Activated T-helper 17 cell treated with anti-CD3 and anti-CD28 coated beads, Interleukin-2, amount 50 U/mL, for 72 hours (primary cell): ENCODE data around the gene COL25A1. TPM values are rescaled to one million over a fixed set of nuclear protein-coding genes. Genes with fewer than 3 reads are reported as not detected.

ENCODE experiments used
- ATAC-seq: fragments of 150-1000 bp; cut with Tn5 transposase; replicated peaks from 2 replicates; pipeline ENCODE4 v1.10.0; 2021; ENCODE audit warnings: mild to moderate bottlenecking, moderate library complexity
- H3K27ac Mint-ChIP-seq: one replicate; pipeline ENCODE4 v1.8.0; 2022; ENCODE audit warnings: mixed read lengths
- H3K27me3 Mint-ChIP-seq: one replicate; pipeline ENCODE4 v1.8.0; 2022; ENCODE audit warnings: mixed read lengths
- H3K36me3 Mint-ChIP-seq: one replicate; pipeline ENCODE4 v1.8.0; 2022; ENCODE audit warnings: low read depth, mild to moderate bottlenecking, mixed read lengths
- H3K4me1 Mint-ChIP-seq: one replicate; pipeline ENCODE4 v1.8.0; 2022; ENCODE audit warnings: mixed read lengths
- H3K4me3 Mint-ChIP-seq: one replicate; pipeline ENCODE4 v1.8.0; 2022; ENCODE audit warnings: mild to moderate bottlenecking, mixed read lengths
- H3K9me3 Mint-ChIP-seq: one replicate; pipeline ENCODE4 v1.8.0; 2022; ENCODE audit warnings: mixed read lengths
- total RNA-seq, 2 donors: library from RNA; stranded (reverse); gene quantifications; one replicate each; pipeline ENCODE4 v1.2.3, GENCODE V29; 2022

COL25A1 gene
- total RNA-seq, 2 donors from 2014 or later, result 0.08 TPM; not detected in 1

DNA sequence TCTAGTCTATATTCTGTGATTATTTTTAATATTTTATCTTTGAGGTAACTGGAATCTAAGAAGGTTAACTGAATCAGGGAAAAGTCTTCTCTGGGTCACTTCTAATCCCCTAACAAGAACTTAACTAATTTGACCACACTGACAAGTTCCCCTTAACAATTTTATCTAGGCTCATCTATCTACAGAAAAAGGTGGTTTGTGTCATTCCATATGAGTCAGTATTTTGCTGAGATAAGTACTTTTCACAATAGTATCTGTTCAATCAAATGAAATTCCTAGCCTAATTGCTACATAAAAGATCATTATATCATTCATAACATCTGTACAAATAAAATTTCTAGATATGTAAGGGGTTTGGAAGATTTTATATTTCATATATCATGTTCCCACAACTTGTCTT, 45.6 kb downstream of the COL25A1 start:
- no peak for ATAC-seq
- no peaks in the 10 kb centered on the region for H3K9me3 Mint-ChIP-seq
- no peaks in the 10 kb centered on the region for H3K36me3 Mint-ChIP-seq
- no peaks in the 10 kb centered on the region for H3K4me1 Mint-ChIP-seq
- H3K4me3 Mint-ChIP-seq, result no peak overlapping the region
- peaks cover 7% of the 10 kb centered on the region for H3K27me3 Mint-ChIP-seq
- no peak overlapping the region for H3K27ac Mint-ChIP-seq

DNA sequence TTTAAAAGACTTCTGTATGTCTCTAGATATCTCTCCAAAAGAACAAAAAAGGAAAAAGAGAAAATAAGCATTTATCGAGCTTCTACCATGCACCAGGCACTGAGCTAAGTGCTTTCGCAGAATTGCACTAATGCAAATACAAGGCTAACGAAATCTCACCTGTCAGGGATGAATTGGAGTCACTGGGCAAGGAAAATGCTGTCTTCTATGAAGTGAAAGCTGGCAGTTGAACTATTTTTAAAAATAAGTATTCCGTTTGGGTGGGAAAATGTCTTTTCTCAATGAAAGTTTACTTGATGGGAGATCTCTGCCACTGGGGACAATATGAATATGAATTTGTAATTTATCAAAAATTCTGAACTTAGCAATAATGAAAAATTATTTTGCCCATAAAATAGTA, 47.6 kb downstream of the COL25A1 start:
- Mint-ChIP-seq H3K9me3 (no peaks in the 10 kb centered on the region), H3K4me1 (no peaks in the 10 kb centered on the region), H3K36me3 (no peaks in the 10 kb centered on the region), H3K4me3 (no peak overlapping the region), H3K27ac (no peak overlapping the region), H3K27me3 (peaks cover 7% of the 10 kb centered on the region)
- no peak for ATAC-seq

DNA sequence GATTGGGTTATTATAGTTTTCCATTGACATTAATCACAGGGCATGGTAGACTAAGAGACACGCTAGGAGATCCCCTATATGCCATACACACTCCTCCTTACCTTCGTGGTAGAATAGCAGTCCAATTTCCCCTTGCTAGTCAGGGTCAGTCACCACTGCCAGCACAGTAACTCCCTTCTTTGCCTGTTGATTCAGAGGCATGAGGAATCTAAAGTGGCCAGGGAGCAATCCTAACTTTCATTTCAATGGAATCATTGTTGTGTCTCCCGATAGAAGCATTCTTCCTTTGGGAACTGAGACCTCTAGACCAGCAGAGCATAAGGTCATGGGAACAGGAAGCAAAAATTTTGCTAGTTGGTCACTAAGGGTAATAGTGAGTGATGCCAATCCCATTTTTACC, 51.1 kb downstream of the COL25A1 start:
- ATAC-seq, result no peak

DNA sequence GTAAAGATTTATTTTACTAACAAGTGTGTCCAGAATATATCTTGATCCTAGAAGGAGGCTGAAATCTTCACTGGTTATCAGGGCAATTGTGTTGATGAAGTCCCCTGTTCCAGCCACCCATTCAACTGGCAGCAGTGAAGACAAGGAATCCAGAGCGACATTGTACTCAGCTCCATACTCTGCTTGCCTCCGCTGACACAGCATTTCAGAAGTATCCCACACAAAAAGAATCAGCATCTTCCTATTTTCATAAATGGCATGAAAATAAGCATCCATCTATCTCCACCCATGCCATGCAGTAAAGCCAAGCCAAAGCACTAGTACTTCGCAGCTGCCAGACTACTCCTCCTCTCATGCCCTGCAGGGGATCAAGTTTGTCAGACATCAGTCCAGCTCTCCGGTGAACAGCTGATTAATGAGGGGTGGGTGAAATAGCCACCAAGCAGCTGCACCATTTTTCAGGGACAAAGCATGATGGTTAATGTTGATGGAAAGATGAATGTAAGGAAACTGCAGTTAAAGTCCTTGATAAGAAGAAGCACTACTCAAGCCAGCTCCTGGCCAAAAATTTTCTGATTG, 54.0 kb downstream of the COL25A1 start:
- no peaks in the 10 kb centered on the region for H3K36me3 Mint-ChIP-seq
- H3K9me3 Mint-ChIP-seq, result no peaks in the 10 kb centered on the region
- no peaks in the 10 kb centered on the region for H3K4me1 Mint-ChIP-seq
- no peak overlapping the region for H3K4me3 Mint-ChIP-seq
- H3K27me3 Mint-ChIP-seq, result peaks cover 5% of the 10 kb centered on the region
- ATAC-seq, result no peak
- H3K27ac Mint-ChIP-seq, result no peak overlapping the region

More for the DNA sequence above, 51.1 kb downstream of the COL25A1 start:
- no peaks in the 10 kb centered on the region for H3K4me1 Mint-ChIP-seq
- no peaks in the 10 kb centered on the region for H3K9me3 Mint-ChIP-seq
- H3K27ac Mint-ChIP-seq, result no peak overlapping the region
- no peak overlapping the region for H3K4me3 Mint-ChIP-seq
- H3K36me3 Mint-ChIP-seq, result no peaks in the 10 kb centered on the region
- H3K27me3 Mint-ChIP-seq, result peaks cover 7% of the 10 kb centered on the region

DNA sequence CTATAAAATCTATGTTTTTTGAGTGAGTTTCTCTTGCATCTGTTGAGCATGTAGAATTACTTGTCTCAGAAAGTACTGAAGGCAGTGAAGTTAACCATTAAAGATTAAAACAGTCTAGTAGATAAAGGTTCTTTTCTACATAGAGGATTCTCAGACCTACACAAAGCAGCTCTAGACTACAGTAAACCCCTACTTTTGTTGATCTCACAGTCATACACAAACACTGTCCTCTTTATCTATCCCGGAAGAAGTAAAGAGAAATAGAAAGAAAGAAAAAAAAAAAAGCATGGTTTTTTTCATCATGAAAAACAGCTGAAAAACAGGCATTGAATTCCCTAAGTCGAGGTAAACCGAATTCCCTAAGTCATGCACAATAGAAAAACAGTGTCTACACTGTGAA, 58.6 kb downstream of the COL25A1 start:
- Mint-ChIP-seq H3K9me3 (no peaks in the 10 kb centered on the region), H3K4me1 (no peaks in the 10 kb centered on the region), H3K36me3 (no peaks in the 10 kb centered on the region)

DNA sequence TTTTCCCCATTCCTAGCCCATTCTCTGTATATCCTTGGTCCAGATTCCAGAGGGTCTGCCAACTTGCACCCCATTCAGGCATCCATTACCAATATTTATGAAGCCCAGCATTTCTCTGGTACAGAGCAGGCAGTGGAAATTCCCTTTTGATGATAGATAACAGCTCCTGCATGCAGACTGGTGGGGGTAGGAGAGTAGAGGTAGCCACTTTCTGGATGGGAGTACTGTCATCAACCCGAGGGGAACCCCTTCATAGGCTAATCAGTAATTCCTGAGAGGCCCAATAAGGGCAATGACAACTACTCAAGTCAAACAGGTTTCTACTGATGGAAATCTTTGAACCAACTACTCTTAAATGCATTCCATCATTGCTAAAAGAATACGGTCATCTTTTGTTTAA, 63.7 kb downstream of the COL25A1 start:
- no peak for ATAC-seq
- peaks cover 7% of the 10 kb centered on the region for H3K27me3 Mint-ChIP-seq
- no peaks in the 10 kb centered on the region for H3K36me3 Mint-ChIP-seq
- no peak overlapping the region for H3K27ac Mint-ChIP-seq
- no peaks in the 10 kb centered on the region for H3K4me1 Mint-ChIP-seq
- H3K9me3 Mint-ChIP-seq, result peaks cover 4% of the 10 kb centered on the region
- H3K4me3 Mint-ChIP-seq, result no peak overlapping the region

More for the DNA sequence above, 58.6 kb downstream of the COL25A1 start:
- Mint-ChIP-seq H3K27me3 (peaks cover 12% of the 10 kb centered on the region), H3K4me3 (no peak overlapping the region), H3K27ac (no peak overlapping the region)
- ATAC-seq, result no peak

DNA sequence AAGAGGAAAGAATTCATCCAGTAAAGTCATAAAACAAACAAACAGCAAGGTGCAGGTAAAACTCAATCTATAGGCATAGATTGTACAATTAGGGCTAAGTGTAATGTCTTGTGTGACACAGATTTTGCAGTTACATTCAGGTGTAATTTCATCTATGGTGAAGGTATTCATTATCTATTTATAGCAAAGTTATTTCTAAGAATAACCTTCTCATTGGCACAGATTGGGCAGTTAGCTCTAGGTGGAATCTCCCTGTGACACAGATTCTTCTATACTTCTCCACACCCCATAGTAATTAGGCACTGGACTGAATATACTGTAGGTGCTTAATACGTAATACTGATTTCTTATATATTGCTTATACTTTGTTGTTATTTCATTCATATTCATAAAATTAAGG, 66.8 kb downstream of the COL25A1 start:
- Mint-ChIP-seq H3K9me3 (peaks cover 4% of the 10 kb centered on the region), H3K4me1 (no peaks in the 10 kb centered on the region), H3K4me3 (no peak overlapping the region), H3K27ac (no peak overlapping the region), H3K36me3 (no peaks in the 10 kb centered on the region), H3K27me3 (peaks cover 6% of the 10 kb centered on the region)
- ATAC-seq, result no peak

DNA sequence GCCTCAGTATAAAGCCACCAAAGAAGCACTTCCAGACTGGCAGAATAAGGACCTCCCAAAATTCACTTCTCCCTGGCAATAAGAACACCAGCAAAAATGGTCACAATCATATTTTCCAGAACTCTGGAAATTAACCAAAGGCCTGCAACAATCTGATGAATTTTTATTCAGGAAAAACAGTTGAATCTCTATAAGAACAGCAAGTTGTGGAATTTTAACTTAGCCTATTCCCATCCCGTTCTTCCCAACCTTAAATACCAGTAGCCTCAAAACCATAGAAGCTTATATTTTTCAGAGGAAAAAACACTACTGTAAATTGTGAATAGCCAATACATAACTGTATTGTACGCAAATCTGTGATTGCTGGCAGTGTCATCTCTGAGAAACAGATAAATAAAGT, 67.9 kb downstream of the COL25A1 start:
- no peak for ATAC-seq
- no peak overlapping the region for H3K27ac Mint-ChIP-seq
- no peak overlapping the region for H3K4me3 Mint-ChIP-seq
- peaks cover 3% of the 10 kb centered on the region for H3K27me3 Mint-ChIP-seq
- H3K4me1 Mint-ChIP-seq, result no peaks in the 10 kb centered on the region
- peaks cover 4% of the 10 kb centered on the region for H3K9me3 Mint-ChIP-seq
- H3K36me3 Mint-ChIP-seq, result no peaks in the 10 kb centered on the region

DNA sequence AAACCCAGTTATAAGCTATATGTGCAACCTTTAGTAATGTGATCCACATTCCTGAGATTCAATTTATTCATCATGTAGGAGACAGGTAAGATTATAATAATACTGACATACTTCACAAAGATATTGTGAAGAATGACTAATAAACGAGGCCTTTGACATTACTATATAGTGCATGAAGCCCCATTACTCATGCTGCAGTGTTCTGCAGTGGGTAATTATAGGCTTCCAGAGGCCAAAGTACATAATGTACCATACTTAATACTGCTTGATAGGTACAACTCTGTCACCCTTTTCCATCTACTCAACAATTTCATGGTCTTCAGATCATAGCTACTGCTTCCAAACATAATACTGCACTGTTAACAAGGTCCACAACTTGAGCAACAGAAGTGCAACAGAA, 68.9 kb downstream of the COL25A1 start:
- Mint-ChIP-seq H3K4me1 (no peaks in the 10 kb centered on the region), H3K27ac (no peak overlapping the region), H3K27me3 (peaks cover 3% of the 10 kb centered on the region), H3K36me3 (no peaks in the 10 kb centered on the region), H3K4me3 (no peak overlapping the region), H3K9me3 (peaks cover 4% of the 10 kb centered on the region)
- ATAC-seq, result no peak

DNA sequence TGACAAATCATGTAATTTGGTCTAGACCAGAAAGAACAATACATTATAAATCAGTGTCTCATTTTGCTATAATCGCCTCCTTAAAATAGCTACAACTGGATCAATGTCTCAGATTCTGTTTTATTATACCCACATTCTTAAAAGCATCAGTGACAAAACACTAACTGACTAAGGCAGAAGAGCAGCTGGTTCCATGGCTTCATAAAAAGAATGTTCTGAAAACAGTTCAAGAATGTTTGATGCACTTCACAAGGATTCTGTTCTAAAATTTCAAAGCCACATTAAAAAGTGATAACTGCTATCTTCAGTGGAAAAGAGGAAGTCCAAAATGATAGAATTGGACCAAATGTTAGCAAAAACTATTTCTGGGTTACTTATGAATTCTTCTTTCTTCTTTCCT, 69.8 kb downstream of the COL25A1 start:
- ATAC-seq, result no peak
- H3K4me3 Mint-ChIP-seq, result no peak overlapping the region
- no peaks in the 10 kb centered on the region for H3K4me1 Mint-ChIP-seq
- no peak overlapping the region for H3K27ac Mint-ChIP-seq
- H3K9me3 Mint-ChIP-seq, result peaks cover 4% of the 10 kb centered on the region
- peaks cover 6% of the 10 kb centered on the region for H3K27me3 Mint-ChIP-seq
- H3K36me3 Mint-ChIP-seq, result no peaks in the 10 kb centered on the region

DNA sequence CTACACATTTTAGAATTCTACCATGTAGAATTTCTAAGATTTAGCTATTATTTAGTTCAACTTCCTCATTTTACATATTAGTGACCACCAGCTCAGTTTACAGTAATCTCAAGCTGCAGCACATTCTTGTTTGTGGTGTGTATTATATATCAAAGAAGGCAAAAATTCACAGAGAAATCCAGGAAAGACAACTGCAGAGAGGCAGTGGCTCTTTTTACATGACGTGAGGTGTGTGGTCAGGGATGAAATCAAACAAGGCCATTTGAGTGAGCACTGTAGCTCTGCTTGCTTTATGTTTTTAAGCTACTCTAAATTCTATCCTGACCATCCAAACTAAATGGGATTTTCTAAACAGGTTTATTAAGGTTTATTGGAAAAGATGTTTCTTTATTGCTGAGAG, 71.1 kb downstream of the COL25A1 start:
- Mint-ChIP-seq H3K36me3 (no peaks in the 10 kb centered on the region), H3K9me3 (peaks cover 4% of the 10 kb centered on the region), H3K27ac (no peak overlapping the region), H3K4me1 (no peaks in the 10 kb centered on the region), H3K27me3 (peaks cover 6% of the 10 kb centered on the region), H3K4me3 (no peak overlapping the region)
- ATAC-seq, result no peak

DNA sequence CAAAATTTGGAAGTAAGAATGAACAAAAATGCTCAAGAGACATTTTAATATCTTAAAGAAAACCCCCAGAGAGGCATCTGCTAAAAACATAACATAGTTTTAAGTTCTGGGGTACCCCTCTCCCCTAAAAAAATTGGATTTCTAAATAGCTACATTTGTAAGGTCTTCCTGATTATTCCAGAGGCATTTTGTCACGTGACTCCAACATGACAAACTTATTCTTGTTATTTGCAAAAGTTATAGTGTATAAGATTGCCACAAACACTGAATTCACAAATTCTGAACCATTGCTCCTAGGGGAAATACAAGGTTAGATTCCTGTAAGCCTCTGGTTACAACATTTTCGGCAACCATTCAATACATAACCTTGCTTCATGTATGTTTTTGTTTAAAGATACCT, 73.4 kb downstream of the COL25A1 start:
- Mint-ChIP-seq H3K4me3 (no peak overlapping the region), H3K27ac (no peak overlapping the region), H3K9me3 (no peaks in the 10 kb centered on the region), H3K4me1 (no peaks in the 10 kb centered on the region), H3K36me3 (no peaks in the 10 kb centered on the region), H3K27me3 (peaks cover 6% of the 10 kb centered on the region)
- ATAC-seq, result no peak

DNA sequence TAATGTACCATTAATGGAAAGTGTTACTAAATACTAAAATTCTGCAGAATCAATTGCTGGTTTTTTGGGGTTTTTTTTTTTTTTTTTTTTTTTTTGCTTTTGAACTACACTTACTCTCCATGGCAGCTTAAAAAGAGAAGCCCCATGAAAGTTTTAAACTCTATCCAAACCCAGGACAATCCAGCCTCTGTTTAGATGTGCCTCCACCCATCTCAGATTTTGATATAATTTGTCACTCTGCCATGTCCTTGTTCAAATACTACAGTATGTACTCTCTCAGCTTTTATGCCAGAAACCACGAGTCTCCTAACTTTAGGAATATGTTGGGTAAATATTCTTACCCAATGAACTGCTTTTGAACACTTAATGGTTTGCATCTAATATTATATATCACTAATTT, 84.2 kb downstream of the COL25A1 start:
- no peaks in the 10 kb centered on the region for H3K36me3 Mint-ChIP-seq
- peaks cover 3% of the 10 kb centered on the region for H3K27me3 Mint-ChIP-seq
- H3K4me1 Mint-ChIP-seq, result no peaks in the 10 kb centered on the region
- H3K27ac Mint-ChIP-seq, result no peak overlapping the region
- ATAC-seq, result no peak
- H3K4me3 Mint-ChIP-seq, result no peak overlapping the region
- no peaks in the 10 kb centered on the region for H3K9me3 Mint-ChIP-seq

DNA sequence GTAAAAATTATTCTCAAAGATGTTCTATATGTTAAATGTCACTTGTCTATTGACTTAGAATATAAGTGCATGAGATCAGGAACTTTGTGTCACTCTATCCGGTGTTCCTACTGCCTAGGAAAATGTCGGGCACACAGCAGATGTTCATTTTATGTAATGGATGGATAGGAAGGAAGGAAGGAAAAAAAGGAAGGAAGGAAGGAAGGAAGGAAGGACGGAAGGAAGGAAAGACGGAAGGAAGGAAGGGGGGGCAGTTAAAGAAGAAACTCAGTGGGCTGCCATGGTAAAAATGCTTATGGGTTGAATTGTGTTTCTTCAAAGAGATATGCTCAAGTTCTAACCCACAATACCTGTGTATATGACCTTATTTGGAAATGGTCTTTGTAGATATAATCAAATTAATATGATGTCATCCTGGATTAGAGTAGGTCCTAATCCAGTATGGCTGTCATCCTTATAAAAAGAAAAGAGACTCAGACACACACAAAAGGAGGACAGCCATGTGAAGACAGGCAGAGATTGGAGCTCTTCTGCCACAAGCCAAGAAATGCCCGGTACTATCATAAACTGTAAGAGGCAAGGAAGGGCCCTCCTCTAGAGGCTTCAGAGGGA, 86.3 kb downstream of the COL25A1 start:
- Mint-ChIP-seq H3K9me3 (no peaks in the 10 kb centered on the region), H3K27me3 (peaks cover 3% of the 10 kb centered on the region), H3K36me3 (no peaks in the 10 kb centered on the region), H3K4me3 (no peak overlapping the region), H3K27ac (no peak overlapping the region), H3K4me1 (no peaks in the 10 kb centered on the region)
- no peak for ATAC-seq

DNA sequence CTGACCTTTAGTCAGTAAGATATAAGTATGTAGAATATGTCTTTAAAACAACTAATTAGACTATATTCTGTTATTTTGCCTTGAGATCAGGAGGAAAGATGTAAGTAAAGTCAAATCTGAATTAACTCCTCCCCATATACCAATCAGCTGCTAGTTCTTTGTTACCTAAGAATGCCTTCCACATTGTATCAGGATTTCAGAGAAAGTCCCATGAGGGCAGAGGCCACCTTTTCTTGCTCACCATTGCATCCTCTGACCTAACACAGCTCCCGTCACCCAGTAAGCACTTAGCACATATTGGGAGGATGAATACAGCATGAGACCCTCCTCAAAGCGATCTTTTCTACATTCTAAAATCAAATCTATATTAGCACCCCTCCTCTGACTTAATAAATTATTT, 87.0 kb downstream of the COL25A1 start:
- Mint-ChIP-seq H3K36me3 (no peaks in the 10 kb centered on the region), H3K9me3 (no peaks in the 10 kb centered on the region), H3K4me1 (no peaks in the 10 kb centered on the region), H3K27ac (no peak overlapping the region), H3K4me3 (no peak overlapping the region), H3K27me3 (peaks cover 3% of the 10 kb centered on the region)
- no peak for ATAC-seq
